ENCODE data around the gene TTN. TPM values are rescaled to one million over a fixed set of nuclear protein-coding genes. Genes with fewer than 3 reads are reported as not detected.

TTN gene
- total RNA-seq, 4 donors from 2014 or later: 9.3 to 59.8 (median 29.4) TPM

GRCh38 chr2:178627401-178627800, 179.8 kb downstream of the TTN start:
- TF ChIP-seq CTCF (IDR thresholded peaks at IDR 0.05; ENCODE audit: low read depth): no peak

- no peak for TF ChIP-seq CTCF (IDR thresholded peaks at IDR 0.05; ENCODE audit: low read depth)
Measured at GRCh38 chr2:178615969-178616368, 191.3 kb downstream of the TTN start.

GRCh38 chr2:178602901-178603300, 204.3 kb downstream of the TTN start:
- TF ChIP-seq CTCF (IDR thresholded peaks at IDR 0.05; ENCODE audit: low read depth): no peak

- no peak for TF ChIP-seq CTCF (IDR thresholded peaks at IDR 0.05; ENCODE audit: low read depth)
Measured at GRCh38 chr2:178592655-178593054, 214.6 kb downstream of the TTN start.

GRCh38 chr2:178589335-178589734, 217.9 kb downstream of the TTN start:
- TF ChIP-seq CTCF (IDR thresholded peaks at IDR 0.05; ENCODE audit: low read depth): no peak

- TF ChIP-seq CTCF (IDR thresholded peaks at IDR 0.05; ENCODE audit: low read depth): no peak
Measured at GRCh38 chr2:178584666-178585065, 222.6 kb downstream of the TTN start.

- no peak for TF ChIP-seq CTCF (IDR thresholded peaks at IDR 0.05; ENCODE audit: low read depth)
Measured at GRCh38 chr2:178579006-178579405, 228.2 kb downstream of the TTN start.
